Measurements from ENCODE around the gene CD300LD. TPM values are rescaled to one million over a fixed set of nuclear protein-coding genes. Genes with fewer than 3 reads are reported as not detected.
"Not testable (repeated sequence)": the region's sequence is repeated elsewhere in the genome, so short reads cannot be mapped to it uniquely, and the experiment has no call there.

Gene CD300LD
- total RNA-seq, 4 donors from 2014 or later, result not detected

- Histone ChIP-seq H3K36me3 (no peaks in the 10 kb centered on the region), H3K4me1 (no peaks in the 10 kb centered on the region), H3K27ac (replicated peaks in 1 of 4) (no peak overlapping the region), H3K27me3 (peaks cover 0 to 5% (median 0%) of the 10 kb centered on the region in 4 donors), H3K4me3 (no peak overlapping the region), H3K9me3 (no peaks in the 10 kb centered on the region)
- 88% methylated on average over 9 of the region's 9 CpGs for WGBS
- no peak for DNase-seq (ENCODE audit: extremely low spot score)
- intact Hi-C loops (cut with DNase I), result no loop called here
- TF ChIP-seq EP300 (IDR thresholded peaks at IDR 0.05) (no peak), POLR2AphosphoS5 (IDR thresholded peaks at IDR 0.05) (no peak), POLR2A (IDR thresholded peaks at IDR 0.05; ENCODE audit: low read depth) (no peak), CTCF (IDR thresholded peaks at IDR 0.05) (no peak)
These were observed 13.1 kb downstream of the CD300LD start for GRCh38 chr17:74578979-74579378.

- Histone ChIP-seq H3K27ac (replicated peaks in 1 of 4) (no peak overlapping the region), H3K4me3 (no peak overlapping the region), H3K9me3 (no peaks in the 10 kb centered on the region), H3K36me3 (no peaks in the 10 kb centered on the region), H3K4me1 (no peaks in the 10 kb centered on the region), H3K27me3 (peaks cover 0 to 21% (median 0%) of the 10 kb centered on the region in 4 donors)
- TF ChIP-seq POLR2A (IDR thresholded peaks at IDR 0.05; ENCODE audit: low read depth) (no peak), CTCF (IDR thresholded peaks at IDR 0.05) (no peak), EP300 (IDR thresholded peaks at IDR 0.05) (no peak), POLR2AphosphoS5 (IDR thresholded peaks at IDR 0.05) (no peak)
- no peak for DNase-seq (ENCODE audit: extremely low spot score)
- intact Hi-C loops (cut with DNase I), result no loop called here
- 81% methylated on average over 5 of the region's 5 CpGs for WGBS
These were observed 17.5 kb downstream of the CD300LD start for GRCh38 chr17:74574489-74575142.

GRCh38 chr17:74573635-74574034, 18.4 kb downstream of the CD300LD start:
- H3K36me3 ChIP-seq; H3K27ac ChIP-seq (replicated peaks in 1 of 4); intact Hi-C loops (cut with DNase I); H3K9me3 ChIP-seq; H3K4me1 ChIP-seq; DNase-seq (ENCODE audit: extremely low spot score); H3K4me3 ChIP-seq: not testable (repeated sequence)
- peaks cover 0 to 29% (median 0%) of the 10 kb centered on the region in 4 donors for H3K27me3 ChIP-seq

- Histone ChIP-seq H3K9me3 (no peaks in the 10 kb centered on the region), H3K36me3 (no peaks in the 10 kb centered on the region), H3K27me3 (peaks cover 0 to 27% (median 0%) of the 10 kb centered on the region in 4 donors), H3K27ac (replicated peaks in 1 of 4) (no peak overlapping the region), H3K4me3 (no peak overlapping the region), H3K4me1 (no peaks in the 10 kb centered on the region)
- DNase-seq (ENCODE audit: extremely low spot score), result no peak
- TF ChIP-seq POLR2A (IDR thresholded peaks at IDR 0.05; ENCODE audit: low read depth), result no peak
- no peak for TF ChIP-seq EP300 (IDR thresholded peaks at IDR 0.05)
- no peak for TF ChIP-seq CTCF (IDR thresholded peaks at IDR 0.05)
- no peak for TF ChIP-seq POLR2AphosphoS5 (IDR thresholded peaks at IDR 0.05)
- 71% methylated on average over 2 of the region's 3 CpGs for WGBS
- intact Hi-C loops (cut with DNase I), result no loop called here
These were observed 18.9 kb downstream of the CD300LD start for GRCh38 chr17:74573169-74573568.

GRCh38 chr17:74571621-74572270, 20.3 kb downstream of the CD300LD start:
- Histone ChIP-seq H3K27me3 (peaks cover 0 to 28% (median 0%) of the 10 kb centered on the region in 4 donors), H3K4me3 (no peak overlapping the region), H3K4me1 (no peaks in the 10 kb centered on the region), H3K9me3 (no peaks in the 10 kb centered on the region), H3K27ac (replicated peaks in 1 of 4) (no peak overlapping the region), H3K36me3 (no peaks in the 10 kb centered on the region)
- 83% methylated on average over 4 of the region's 4 CpGs for WGBS
- TF ChIP-seq EP300 (IDR thresholded peaks at IDR 0.05), result no peak
- TF ChIP-seq CTCF (IDR thresholded peaks at IDR 0.05), result no peak
- TF ChIP-seq POLR2A (IDR thresholded peaks at IDR 0.05; ENCODE audit: low read depth), result no peak
- no peak for TF ChIP-seq POLR2AphosphoS5 (IDR thresholded peaks at IDR 0.05)
- no peak for DNase-seq (ENCODE audit: extremely low spot score)
- intact Hi-C loops (cut with DNase I), result no loop called here
